GM23338 (cell line): ENCODE results near the gene DNAJC11.

Source experiments
- CTCF ChIP-seq, 2 experiments: fragments of 200-600 bp in 1 of 2; sonication (generic) in 1 of 2; conservative IDR thresholded peaks; 2 replicates each; pipeline versions ENCODE4 v1.5.1 to v1.6.1; 2016 to 2017; ENCODE audit warnings: antibody characterized with exemption in 2 of 2, low read depth in 2 of 2, mild to moderate bottlenecking in 2 of 2, moderate library complexity in 1 of 2
- ETS1 ChIP-seq: IDR thresholded peaks from 2 replicates; pipeline ENCODE4 v1.6.1; 2016; ENCODE audit warnings: antibody characterized with exemption
- EZH2 ChIP-seq: fragments of 200-600 bp; sonication (generic); IDR thresholded peaks from one replicate; pipeline ENCODE4 v1.8.0; 2017; ENCODE audit warnings: antibody characterized with exemption, mild to moderate bottlenecking, low read depth; ENCODE audit not compliant: unreplicated experiment
- EZH2phosphoT487 ChIP-seq: fragments of 200-600 bp; sonication (generic); IDR thresholded peaks from one replicate; pipeline ENCODE4 v1.8.1; 2018; ENCODE audit warnings: antibody characterized with exemption; ENCODE audit not compliant: unreplicated experiment
- JUNB ChIP-seq: IDR thresholded peaks from one replicate; pipeline ENCODE4 v1.6.1; 2016; ENCODE audit warnings: antibody characterized with exemption; ENCODE audit not compliant: unreplicated experiment
- POLR2AphosphoS5 ChIP-seq: IDR thresholded peaks from 2 replicates; pipeline ENCODE4 v1.6.1; 2016; ENCODE audit warnings: antibody characterized with exemption, low read depth
- REST ChIP-seq: IDR thresholded peaks from one replicate; pipeline ENCODE4 v1.6.1; 2018; ENCODE audit warnings: antibody characterized with exemption; ENCODE audit not compliant: unreplicated experiment
- ZNF114 ChIP-seq: fragments of 250-450 bp; sonication (Bioruptor Pico); IDR thresholded peaks from 2 replicates; pipeline ENCODE4 v1.5.0; 2020; ENCODE audit warnings: mild to moderate bottlenecking, moderate library complexity
- ZNF331 ChIP-seq: fragments of 250-450 bp; sonication (Bioruptor Pico); IDR thresholded peaks from 2 replicates; pipeline ENCODE4 v1.5.0; 2020; ENCODE audit warnings: low read depth, mild to moderate bottlenecking, moderate library complexity
- ZNF462 ChIP-seq: fragments of 250-450 bp; sonication (Bioruptor Pico); IDR thresholded peaks from 2 replicates; pipeline ENCODE4 v1.5.0; 2020; ENCODE audit warnings: mild to moderate bottlenecking, moderate library complexity

- TF ChIP-seq ZNF462 (CRISPR knock-in tag) (no peak), CTCF (conservative IDR thresholded peaks at IDR 0.05; ENCODE audit: low read depth in 2 of 2) (no peak), REST (no peak), JUNB (no peak), POLR2AphosphoS5 (no peak), EZH2 (no peak), ZNF114 (CRISPR knock-in tag) (no peak), EZH2phosphoT487 (no peak), ZNF331 (no peak), ETS1 (no peak)
Measured at GRCh38 chr1:6591222-6591621, 110.4 kb downstream of the DNAJC11 start.
